Activated T-cell treated with anti-CD3 and anti-CD28 coated beads, Interleukin-2, amount 50 U/mL, for 4 hours (primary cell): ENCODE results near the gene LMAN1L. TPM values are rescaled to one million over a fixed set of nuclear protein-coding genes. Genes with fewer than 3 reads are reported as not detected.

Experiments
- ATAC-seq, 2 donors: fragments of 200-7000 bp; cut with Tn5 transposase; one replicate each; pipeline ENCODE4 v1.10.0; 2021
- DNase-seq: peaks from one replicate; pipeline ENCODE4 v3.0.0-alpha.2; 2020
- H3K27me3 Mint-ChIP-seq: one replicate; pipeline ENCODE4 v1.8.0; 2021; ENCODE audit warnings: low read depth, mixed read lengths
- H3K36me3 Mint-ChIP-seq: one replicate; pipeline ENCODE4 v1.8.0; 2022; ENCODE audit warnings: mixed read lengths; ENCODE audit not compliant: insufficient read depth
- H3K4me1 Mint-ChIP-seq: one replicate; pipeline ENCODE4 v1.8.0; 2021; ENCODE audit warnings: low read depth, mixed read lengths
- H3K4me3 Mint-ChIP-seq: one replicate; pipeline ENCODE4 v1.8.0; 2021; ENCODE audit warnings: mild to moderate bottlenecking, moderate library complexity, mixed read lengths
- H3K9me3 Mint-ChIP-seq: one replicate; pipeline ENCODE4 v1.8.0; 2021; ENCODE audit warnings: mixed read lengths
- total RNA-seq, 3 donors: library from RNA; stranded (reverse); gene quantifications; one replicate each; pipeline ENCODE4 v1.2.1, GENCODE V29; 2021

Gene LMAN1L
- total RNA-seq, 3 donors from 2014 or later, result 0.30 to 0.55 (median 0.40) TPM

GRCh38 chr15:74826921-74827320 lies 14.3 kb downstream of the LMAN1L start:
- H3K4me3 Mint-ChIP-seq, result no peak overlapping the region
- H3K9me3 Mint-ChIP-seq, result no peaks in the 10 kb centered on the region
- DNase-seq (no peak), ATAC-seq (no peak)
- H3K27me3 Mint-ChIP-seq, result peaks cover 14% of the 10 kb centered on the region
- no peaks in the 10 kb centered on the region for H3K36me3 Mint-ChIP-seq
- H3K4me1 Mint-ChIP-seq, result peaks cover 7% of the 10 kb centered on the region

- Mint-ChIP-seq H3K4me3 (no peak overlapping the region), H3K4me1 (peaks cover 7% of the 10 kb centered on the region), H3K27me3 (peaks cover 14% of the 10 kb centered on the region), H3K36me3 (no peaks in the 10 kb centered on the region), H3K9me3 (no peaks in the 10 kb centered on the region)
- DNase-seq (no peak), ATAC-seq (no peak)
Observed at GRCh38 chr15:74827614-74828013, 15.0 kb downstream of the LMAN1L start.

- ATAC-seq (no peak), DNase-seq (no peak)
- H3K4me1 Mint-ChIP-seq, result peaks cover 7% of the 10 kb centered on the region
- no peak overlapping the region for H3K4me3 Mint-ChIP-seq
- no peaks in the 10 kb centered on the region for H3K9me3 Mint-ChIP-seq
- H3K27me3 Mint-ChIP-seq, result peaks cover 14% of the 10 kb centered on the region
- no peaks in the 10 kb centered on the region for H3K36me3 Mint-ChIP-seq
Observed at GRCh38 chr15:74828835-74829234, 16.2 kb downstream of the LMAN1L start.

- peaks cover 7% of the 10 kb centered on the region for H3K4me1 Mint-ChIP-seq
- peaks cover 14% of the 10 kb centered on the region for H3K27me3 Mint-ChIP-seq
- ATAC-seq (peak; percentile 79 to 84), DNase-seq (no peak)
- no peaks in the 10 kb centered on the region for H3K36me3 Mint-ChIP-seq
- H3K4me3 Mint-ChIP-seq, result no peak overlapping the region
- no peaks in the 10 kb centered on the region for H3K9me3 Mint-ChIP-seq
Observed at GRCh38 chr15:74829486-74829885, 16.9 kb downstream of the LMAN1L start.

- no peak overlapping the region for H3K4me3 Mint-ChIP-seq
- peaks cover 7% of the 10 kb centered on the region for H3K4me1 Mint-ChIP-seq
- ATAC-seq (no peak), DNase-seq (no peak)
- peaks cover 14% of the 10 kb centered on the region for H3K27me3 Mint-ChIP-seq
- no peaks in the 10 kb centered on the region for H3K9me3 Mint-ChIP-seq
- H3K36me3 Mint-ChIP-seq, result no peaks in the 10 kb centered on the region
Observed at GRCh38 chr15:74829991-74830390, 17.4 kb downstream of the LMAN1L start.

- DNase-seq, result no peak
- Mint-ChIP-seq H3K4me3 (no peak overlapping the region), H3K4me1 (peaks cover 7% of the 10 kb centered on the region), H3K36me3 (peaks cover 4% of the 10 kb centered on the region), H3K27me3 (peaks cover 14% of the 10 kb centered on the region), H3K9me3 (no peaks in the 10 kb centered on the region)
- ATAC-seq, result no peak
Observed at GRCh38 chr15:74830868-74831267, 18.2 kb downstream of the LMAN1L start.

- Mint-ChIP-seq H3K4me1 (peaks cover 6% of the 10 kb centered on the region), H3K27me3 (peaks cover 11% of the 10 kb centered on the region), H3K9me3 (no peaks in the 10 kb centered on the region), H3K4me3 (no peak overlapping the region), H3K36me3 (peaks cover 4% of the 10 kb centered on the region)
- DNase-seq (no peak), ATAC-seq (no peak)
Observed at GRCh38 chr15:74831813-74832495, 19.3 kb downstream of the LMAN1L start.

- Mint-ChIP-seq H3K27me3 (peaks cover 8% of the 10 kb centered on the region), H3K36me3 (peaks cover 7% of the 10 kb centered on the region), H3K4me1 (peaks cover 4% of the 10 kb centered on the region), H3K4me3 (no peak overlapping the region), H3K9me3 (no peaks in the 10 kb centered on the region)
- ATAC-seq (no peak), DNase-seq (no peak)
Observed at GRCh38 chr15:74832826-74833225, 20.2 kb downstream of the LMAN1L start.

- H3K9me3 Mint-ChIP-seq, result no peaks in the 10 kb centered on the region
- peaks cover 7% of the 10 kb centered on the region for H3K36me3 Mint-ChIP-seq
- DNase-seq, result no peak
- peaks cover 2% of the 10 kb centered on the region for H3K27me3 Mint-ChIP-seq
- H3K4me1 Mint-ChIP-seq, result peaks cover 4% of the 10 kb centered on the region
- no peak for ATAC-seq
- H3K4me3 Mint-ChIP-seq, result no peak overlapping the region
Observed at GRCh38 chr15:74833376-74834107, 20.9 kb downstream of the LMAN1L start.

GRCh38 chr15:74835312-74835823 lies 22.7 kb downstream of the LMAN1L start:
- peaks cover 3% of the 10 kb centered on the region for H3K4me1 Mint-ChIP-seq
- ATAC-seq, result peak; percentile 29 to 52
- peak; percentile 33 for DNase-seq
- peaks cover 11% of the 10 kb centered on the region for H3K36me3 Mint-ChIP-seq
- H3K27me3 Mint-ChIP-seq, result no peaks in the 10 kb centered on the region
- no peaks in the 10 kb centered on the region for H3K9me3 Mint-ChIP-seq
- H3K4me3 Mint-ChIP-seq, result no peak overlapping the region

GRCh38 chr15:74836846-74837245 lies 24.2 kb downstream of the LMAN1L start:
- no peak for DNase-seq
- H3K9me3 Mint-ChIP-seq, result no peaks in the 10 kb centered on the region
- H3K27me3 Mint-ChIP-seq, result no peaks in the 10 kb centered on the region
- H3K36me3 Mint-ChIP-seq, result peaks cover 15% of the 10 kb centered on the region
- peaks cover 11% of the 10 kb centered on the region for H3K4me1 Mint-ChIP-seq
- no peak for ATAC-seq
- no peak overlapping the region for H3K4me3 Mint-ChIP-seq

- Mint-ChIP-seq H3K36me3 (peaks cover 17% of the 10 kb centered on the region), H3K27me3 (no peaks in the 10 kb centered on the region), H3K9me3 (no peaks in the 10 kb centered on the region), H3K4me1 (peaks cover 13% of the 10 kb centered on the region), H3K4me3 (no peak overlapping the region)
- no peak for ATAC-seq
- DNase-seq, result no peak
Observed at GRCh38 chr15:74837482-74838136, 25.0 kb downstream of the LMAN1L start.

- DNase-seq (no peak), ATAC-seq (no peak)
- H3K4me3 Mint-ChIP-seq, result no peak overlapping the region
- H3K9me3 Mint-ChIP-seq, result no peaks in the 10 kb centered on the region
- peaks cover 15% of the 10 kb centered on the region for H3K4me1 Mint-ChIP-seq
- H3K27me3 Mint-ChIP-seq, result no peaks in the 10 kb centered on the region
- H3K36me3 Mint-ChIP-seq, result peaks cover 17% of the 10 kb centered on the region
Observed at GRCh38 chr15:74838137-74838516, 25.5 kb downstream of the LMAN1L start.

GRCh38 chr15:74838746-74839525 lies 26.3 kb downstream of the LMAN1L start:
- no peak for ATAC-seq
- peaks cover 17% of the 10 kb centered on the region for H3K4me1 Mint-ChIP-seq
- no peak for DNase-seq
- H3K9me3 Mint-ChIP-seq, result no peaks in the 10 kb centered on the region
- no peaks in the 10 kb centered on the region for H3K27me3 Mint-ChIP-seq
- H3K4me3 Mint-ChIP-seq, result no peak overlapping the region
- peaks cover 17% of the 10 kb centered on the region for H3K36me3 Mint-ChIP-seq
